Bronchial epithelial cell (primary cell): ENCODE results near the gene ADGRA1. TPM values are rescaled to one million over a fixed set of nuclear protein-coding genes. Genes with fewer than 3 reads are reported as not detected.

Experiments
- DNase-seq: peaks from one replicate; pipeline ENCODE4 v3.0.0-alpha.2; 2010; ENCODE audit warnings: low read depth
- FAIRE-seq: peaks from 2 replicates; lab custom pipeline; 2011; peaks lifted over from hg19 to GRCh38; lab: Jason Lieb, UNC
- H3K27me3 ChIP-seq: 2 replicates; pipeline ENCODE4 v1.5.1; 2011; ENCODE audit warnings: low read length; ENCODE audit not compliant: control insufficient read depth, insufficient read depth
- H3K36me3 ChIP-seq: 2 replicates; pipeline ENCODE4 v1.5.1; 2011; ENCODE audit warnings: low read length; ENCODE audit not compliant: control insufficient read depth, insufficient read depth
- H3K4me3 ChIP-seq: 2 replicates; pipeline ENCODE4 v1.5.1; 2011; ENCODE audit warnings: mild to moderate bottlenecking, low read depth, low read length, control low read depth
- total RNA-seq: library from RNA; depleted of rRNA; stranded (reverse); fragments of >200 nt; gene quantifications from 2 replicates; pipeline ENCODE4 v1.2.1, GENCODE V29; 2014
- TF ChIP-seq, protein P1 (sequence below): IDR thresholded peaks from 2 replicates; pipeline ENCODE4 v1.5.1; 2011; ENCODE audit warnings: mild to moderate bottlenecking, moderate library complexity, low read length, control low read depth, inconsistent platforms; ENCODE audit not compliant: insufficient read depth, severe bottlenecking

Gene ADGRA1
- total RNA-seq, 1 donor from 2014 or later, result not detected

DNA sequence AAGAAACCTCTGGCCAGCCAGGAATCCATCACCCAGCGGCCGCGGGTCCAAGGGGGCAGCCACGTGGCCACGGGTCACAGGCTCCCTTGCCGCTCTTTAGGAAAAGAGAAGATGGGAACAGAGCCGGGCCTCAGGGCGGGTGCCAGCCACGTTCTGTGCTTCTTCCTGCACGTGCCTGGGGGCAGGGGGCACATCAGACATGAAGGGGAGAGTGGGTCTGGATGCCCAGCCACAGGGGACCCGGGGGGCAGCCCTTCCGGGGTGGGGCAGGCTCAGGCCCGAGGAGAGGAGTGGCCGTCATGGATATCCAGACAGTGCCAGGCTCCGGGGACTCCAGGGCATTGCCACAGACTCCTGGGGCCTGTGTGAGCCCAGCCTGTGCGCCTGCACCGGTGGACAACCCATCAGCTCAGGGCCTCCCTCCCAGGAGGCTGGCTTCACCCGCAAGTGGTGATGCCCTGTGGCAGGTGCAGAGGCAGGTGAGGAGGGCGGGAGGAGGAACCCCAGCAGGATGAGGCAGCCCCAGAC is 31.0 kb upstream of the ADGRA1 start:
- FAIRE-seq (no peak), DNase-seq (no peak)
- no peaks in the 10 kb centered on the region for H3K27me3 ChIP-seq
- TF ChIP-seq, protein P1, sequence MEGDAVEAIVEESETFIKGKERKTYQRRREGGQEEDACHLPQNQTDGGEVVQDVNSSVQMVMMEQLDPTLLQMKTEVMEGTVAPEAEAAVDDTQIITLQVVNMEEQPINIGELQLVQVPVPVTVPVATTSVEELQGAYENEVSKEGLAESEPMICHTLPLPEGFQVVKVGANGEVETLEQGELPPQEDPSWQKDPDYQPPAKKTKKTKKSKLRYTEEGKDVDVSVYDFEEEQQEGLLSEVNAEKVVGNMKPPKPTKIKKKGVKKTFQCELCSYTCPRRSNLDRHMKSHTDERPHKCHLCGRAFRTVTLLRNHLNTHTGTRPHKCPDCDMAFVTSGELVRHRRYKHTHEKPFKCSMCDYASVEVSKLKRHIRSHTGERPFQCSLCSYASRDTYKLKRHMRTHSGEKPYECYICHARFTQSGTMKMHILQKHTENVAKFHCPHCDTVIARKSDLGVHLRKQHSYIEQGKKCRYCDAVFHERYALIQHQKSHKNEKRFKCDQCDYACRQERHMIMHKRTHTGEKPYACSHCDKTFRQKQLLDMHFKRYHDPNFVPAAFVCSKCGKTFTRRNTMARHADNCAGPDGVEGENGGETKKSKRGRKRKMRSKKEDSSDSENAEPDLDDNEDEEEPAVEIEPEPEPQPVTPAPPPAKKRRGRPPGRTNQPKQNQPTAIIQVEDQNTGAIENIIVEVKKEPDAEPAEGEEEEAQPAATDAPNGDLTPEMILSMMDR, result no peak
- H3K4me3 ChIP-seq, result no peak overlapping the region
- H3K36me3 ChIP-seq, result no peaks in the 10 kb centered on the region

DNA sequence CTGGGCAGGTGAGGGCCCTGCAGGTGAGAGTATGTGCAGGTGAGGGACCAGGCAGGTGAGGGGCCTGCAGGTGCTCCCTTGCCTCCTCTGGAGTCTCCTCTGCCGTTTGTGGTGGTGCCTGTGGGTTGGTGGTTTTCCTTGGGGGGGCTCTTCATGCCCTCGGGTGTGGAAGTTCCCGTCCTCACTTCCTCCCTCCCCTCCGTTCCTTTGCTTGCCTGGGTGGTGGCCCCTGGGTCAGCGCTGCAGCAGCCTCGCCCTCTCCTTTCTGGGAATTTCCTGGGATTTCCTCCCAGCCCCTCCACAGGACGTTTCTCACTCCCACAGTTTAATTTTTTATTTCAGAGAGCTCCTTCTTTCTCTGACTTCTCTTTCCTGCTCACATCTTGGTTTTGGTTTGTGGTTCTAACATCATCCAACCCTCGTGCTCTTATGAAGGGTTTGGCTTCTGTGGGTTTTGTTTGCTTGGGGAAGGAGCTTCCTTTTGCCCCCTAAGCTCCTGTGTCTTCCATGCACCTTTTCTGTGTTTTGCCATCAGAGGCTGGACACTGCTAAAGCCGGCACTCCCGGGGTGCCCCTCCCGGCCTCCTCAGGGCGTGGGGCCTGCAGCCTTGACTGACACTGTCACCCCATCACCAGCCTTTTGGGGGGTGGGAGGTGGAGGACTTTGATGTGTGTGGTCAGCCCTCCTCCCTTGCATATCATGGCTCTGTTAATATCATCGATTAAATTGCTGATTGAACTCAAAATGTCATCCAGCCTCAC is 29.2 kb upstream of the ADGRA1 start:
- no peaks in the 10 kb centered on the region for H3K27me3 ChIP-seq
- H3K4me3 ChIP-seq, result no peak overlapping the region
- H3K36me3 ChIP-seq, result no peaks in the 10 kb centered on the region
- DNase-seq (no peak), FAIRE-seq (no peak)
- TF ChIP-seq, protein P1, result no peak

DNA sequence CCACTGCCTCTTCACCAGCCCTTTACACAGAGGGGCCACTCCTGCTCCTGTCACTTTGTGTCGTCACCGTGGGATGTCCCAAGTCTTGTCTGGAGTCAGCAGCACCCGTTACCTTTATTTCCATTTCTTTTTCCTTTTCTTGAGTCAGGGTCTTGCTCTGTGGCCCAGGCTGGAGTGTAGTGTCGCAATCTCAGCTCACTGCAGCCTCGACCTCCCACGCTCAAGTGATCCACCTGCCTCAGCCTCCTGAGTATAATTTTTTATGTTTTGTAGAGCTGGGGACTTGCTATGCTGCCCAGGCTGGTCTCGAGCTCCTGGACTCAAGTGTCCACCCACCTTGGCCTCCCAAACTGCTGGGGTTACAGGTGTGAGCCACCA is 28.6 kb upstream of the ADGRA1 start:
- TF ChIP-seq, protein P1, result no peak
- no peaks in the 10 kb centered on the region for H3K27me3 ChIP-seq
- DNase-seq (no peak), FAIRE-seq (no peak)
- H3K4me3 ChIP-seq, result no peak overlapping the region
- H3K36me3 ChIP-seq, result no peaks in the 10 kb centered on the region

DNA sequence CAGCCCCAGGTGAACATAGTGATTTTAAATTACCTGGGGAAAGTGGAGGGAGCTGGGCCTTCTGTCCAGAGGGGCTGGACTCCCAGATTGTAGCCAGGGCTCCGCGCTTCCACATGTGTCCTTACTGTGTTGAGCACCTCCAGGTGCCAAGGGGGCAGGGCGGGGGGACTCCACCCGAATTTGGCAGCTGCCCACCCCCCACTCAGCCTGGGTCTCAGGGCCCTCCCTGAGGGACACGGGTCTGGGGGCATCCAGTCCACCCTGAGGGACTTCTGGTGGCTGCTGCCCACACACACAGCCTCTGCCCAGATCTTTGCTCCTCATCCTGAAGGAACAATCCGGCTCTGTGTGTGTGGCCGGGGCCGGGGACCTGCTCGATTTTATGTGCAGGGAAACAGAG is 28.2 kb upstream of the ADGRA1 start:
- Histone ChIP-seq H3K27me3 (no peaks in the 10 kb centered on the region), H3K36me3 (no peaks in the 10 kb centered on the region), H3K4me3 (no peak overlapping the region)
- DNase-seq (no peak), FAIRE-seq (no peak)
- TF ChIP-seq, protein P1, result no peak

DNA sequence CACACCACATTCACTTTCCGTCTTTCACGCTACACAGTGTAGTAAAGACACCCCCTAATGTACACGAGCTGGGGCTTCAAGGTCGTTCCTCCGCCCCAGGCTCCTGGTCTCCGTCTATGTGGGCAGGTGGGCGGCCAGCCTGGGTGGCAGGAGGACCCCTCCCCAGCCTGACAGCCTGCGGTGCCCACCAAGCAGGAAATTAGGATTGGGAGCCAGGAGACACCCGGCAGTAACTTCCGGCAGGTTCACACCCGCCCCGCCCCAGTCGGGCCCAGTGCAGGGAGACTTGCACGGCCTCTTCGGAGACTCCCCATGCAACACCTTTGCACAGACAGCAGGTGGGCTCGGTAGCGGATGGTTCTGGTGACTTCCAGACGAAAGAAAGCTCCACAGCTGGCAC is 27.7 kb upstream of the ADGRA1 start:
- no peak for FAIRE-seq

More for the DNA sequence above, 27.7 kb upstream of the ADGRA1 start:
- no peak for DNase-seq
- TF ChIP-seq, protein P1, result no peak
- Histone ChIP-seq H3K36me3 (no peaks in the 10 kb centered on the region), H3K27me3 (no peaks in the 10 kb centered on the region), H3K4me3 (no peak overlapping the region)
